Vagina (tissue), 2 donors: ENCODE data around the gene FBXO42.

ENCODE experiments used
- CTCF ChIP-seq, 3 experiments: fragments of 450-650 bp in 2 of 3; fragments of 200-600 bp in 1 of 3; sonication (generic) in 1 of 3; IDR thresholded peaks; one replicate each; pipeline ENCODE4 v1.5.1; 2017 to 2019; ENCODE audit warnings: antibody characterized with exemption in 3 of 3, mild to moderate bottlenecking in 2 of 3, moderate library complexity in 2 of 3
- POLR2A ChIP-seq, 2 donors: fragments of 450-650 bp; IDR thresholded peaks; one replicate each; pipeline ENCODE4 v1.6.1; 2017; ENCODE audit warnings: antibody characterized with exemption in 2 of 2, mild to moderate bottlenecking in 2 of 2, moderate library complexity in 2 of 2
- POLR2AphosphoS5 ChIP-seq, 2 donors: sonication (generic); formaldehyde crosslinking; IDR thresholded peaks; one replicate each; pipeline ENCODE4 v1.9.0; 2017; ENCODE audit warnings: antibody characterized with exemption in 2 of 2, mild to moderate bottlenecking in 2 of 2, low read depth in 1 of 2; ENCODE audit not compliant: insufficient read depth in 1 of 2

DNA sequence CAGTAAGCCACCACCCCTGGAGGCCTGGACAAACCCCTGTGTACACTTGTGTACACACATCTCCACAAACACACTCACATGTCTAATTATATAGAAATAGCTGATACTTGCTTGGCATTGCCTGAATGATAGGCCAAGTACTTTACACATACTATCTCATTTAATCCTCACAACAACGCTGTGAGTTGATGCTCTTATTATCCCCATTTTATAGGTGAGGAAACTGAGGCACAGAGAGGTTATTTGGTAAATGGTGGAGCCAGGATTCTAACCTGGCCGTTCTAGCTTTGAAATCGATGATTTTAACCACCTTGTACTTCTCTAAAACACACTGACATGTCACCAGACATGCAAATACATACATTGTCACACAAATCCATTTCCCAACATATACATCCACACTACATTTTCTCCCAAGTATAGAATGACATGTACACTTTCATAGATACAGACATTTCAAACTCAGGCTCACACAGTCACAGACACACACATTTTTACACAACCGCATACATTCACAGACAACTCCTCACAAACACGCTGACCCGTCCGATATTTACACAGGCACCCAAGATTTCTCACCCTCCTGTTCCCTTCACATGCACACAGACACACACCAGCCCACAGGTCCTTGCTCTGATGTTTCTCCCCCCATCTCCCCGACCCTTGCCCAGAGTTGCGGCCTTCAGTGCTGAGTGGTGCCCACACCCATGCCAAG lies 143.0 kb downstream of the FBXO42 start:
- TF ChIP-seq CTCF (IDR thresholded peaks at IDR 0.05): no peak
- TF ChIP-seq POLR2AphosphoS5 (IDR thresholded peaks at IDR 0.05; ENCODE audit: insufficient read depth in 1 of 2, low read depth in 1 of 2): no peak
- TF ChIP-seq POLR2A (IDR thresholded peaks at IDR 0.05): no peak
